ENCODE results near the gene OR10R2.

GRCh38 chr1:158457246-158457645 is 14.8 kb upstream of the OR10R2 start:
- TF ChIP-seq, protein P1, sequence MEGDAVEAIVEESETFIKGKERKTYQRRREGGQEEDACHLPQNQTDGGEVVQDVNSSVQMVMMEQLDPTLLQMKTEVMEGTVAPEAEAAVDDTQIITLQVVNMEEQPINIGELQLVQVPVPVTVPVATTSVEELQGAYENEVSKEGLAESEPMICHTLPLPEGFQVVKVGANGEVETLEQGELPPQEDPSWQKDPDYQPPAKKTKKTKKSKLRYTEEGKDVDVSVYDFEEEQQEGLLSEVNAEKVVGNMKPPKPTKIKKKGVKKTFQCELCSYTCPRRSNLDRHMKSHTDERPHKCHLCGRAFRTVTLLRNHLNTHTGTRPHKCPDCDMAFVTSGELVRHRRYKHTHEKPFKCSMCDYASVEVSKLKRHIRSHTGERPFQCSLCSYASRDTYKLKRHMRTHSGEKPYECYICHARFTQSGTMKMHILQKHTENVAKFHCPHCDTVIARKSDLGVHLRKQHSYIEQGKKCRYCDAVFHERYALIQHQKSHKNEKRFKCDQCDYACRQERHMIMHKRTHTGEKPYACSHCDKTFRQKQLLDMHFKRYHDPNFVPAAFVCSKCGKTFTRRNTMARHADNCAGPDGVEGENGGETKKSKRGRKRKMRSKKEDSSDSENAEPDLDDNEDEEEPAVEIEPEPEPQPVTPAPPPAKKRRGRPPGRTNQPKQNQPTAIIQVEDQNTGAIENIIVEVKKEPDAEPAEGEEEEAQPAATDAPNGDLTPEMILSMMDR (IDR thresholded peaks at IDR 0.05; ENCODE audit: insufficient read depth, low read depth, low read length): no peak
- no peak for TF ChIP-seq EZH2 (IDR thresholded peaks at IDR 0.05; ENCODE audit: insufficient read depth, low read length)
